Measurements from ENCODE around the gene KSR2. TPM values are rescaled to one million over a fixed set of nuclear protein-coding genes. Genes with fewer than 3 reads are reported as not detected.

Gene KSR2
- total and polyA plus RNA-seq, 2 donors (not counting 3 experiments of a cell fraction or from before 2014, with no cell fraction given): 2.1 to 5.2 TPM

- no TSS peak for BruUV-seq (replicated peaks)
- Histone ChIP-seq H4K20me1 (replicated peaks; ENCODE audit: control insufficient read depth, extremely low read depth, insufficient read depth, low read length) (no peaks in the 10 kb centered on the region), H3K4me3 (replicated peaks in 1 of 3; ENCODE audit: insufficient read depth in 1 of 3, low read depth in 1 of 3, low read length in 3 of 3) (no peak overlapping the region), H3K27ac (ENCODE audit: insufficient read depth, low read depth, low read length) (no peak overlapping the region), H3K36me3 (ENCODE audit: control insufficient read depth in 2 of 2, extremely low read depth in 1 of 2, insufficient read depth in 2 of 2, low read length in 2 of 2) (no peaks in the 10 kb centered on the region), H2AFZ (ENCODE audit: low read depth, low read length) (no peak overlapping the region), H3K4me1 (ENCODE audit: control insufficient read depth, extremely low read depth, insufficient read depth, low read length) (no peaks in the 10 kb centered on the region), H3K9me3 (replicated peaks; ENCODE audit: control insufficient read depth, insufficient read depth, low read length) (no peaks in the 10 kb centered on the region), H3K4me2 (ENCODE audit: insufficient read depth, low read length) (no peak overlapping the region), H3K27me3 (ENCODE audit: control insufficient read depth in 2 of 2, insufficient read depth in 2 of 2, low read length in 2 of 2) (no peaks in the 10 kb centered on the region), H3K9ac (replicated peaks; ENCODE audit: extremely low read depth, insufficient read depth, low read length) (no peak overlapping the region), H3K79me2 (ENCODE audit: control insufficient read depth, insufficient read depth, low read length) (no peaks in the 10 kb centered on the region), H3K9me1 (replicated peaks; ENCODE audit: control insufficient read depth, extremely low read depth, insufficient read depth, low read length) (no peaks in the 10 kb centered on the region)
- TF ChIP-seq CTCF (IDR thresholded peaks at IDR 0.05; ENCODE audit: extremely low read depth in 1 of 2, insufficient read depth in 1 of 2, low read depth in 1 of 2, low read length in 2 of 2) (no peak), EZH2 (IDR thresholded peaks at IDR 0.05; ENCODE audit: borderline replicate concordance, low read depth, low read length, severe bottlenecking) (no peak), POLR2A (IDR thresholded peaks at IDR 0.05; ENCODE audit: low read depth, low read length) (no peak), MYC (IDR thresholded peaks at IDR 0.05; ENCODE audit: low read depth, low read length) (no peak), MAX (IDR thresholded peaks at IDR 0.05; ENCODE audit: insufficient read depth, insufficient read length) (no peak), POLR2AphosphoS5 (IDR thresholded peaks at IDR 0.05; ENCODE audit: insufficient read depth, low read depth, low read length) (no peak), JUN (IDR thresholded peaks at IDR 0.05; ENCODE audit: borderline replicate concordance, insufficient read depth, insufficient read length, low read depth) (no peak), FOS (IDR thresholded peaks at IDR 0.05; ENCODE audit: borderline replicate concordance, insufficient read depth, low read length) (no peak), GATA2 (IDR thresholded peaks at IDR 0.05; ENCODE audit: insufficient read depth, insufficient read length, low read depth, low read length) (no peak)
- ChIA-PET CTCF (interaction anchor here (2.0 kb wide), 1 partner anchor 12 kb away, joined by 5 read pairs; no protein-coding TSS in a partner anchor), POLR2A (no interaction called here)
- dilution Hi-C loops (cut with MboI; ENCODE audit: extremely low pct_ligation_motif_present, low sequenced_read_pairs) (no loop called here), intact Hi-C loops (cut with micrococcal nuclease) (no loop called here)
- DNase-seq (ENCODE audit: low read depth, low spot score): no peak
- FAIRE-seq: no peak
Observed at GRCh38 chr12:117521867-117522266, 446.9 kb downstream of the KSR2 start.

All from endothelial cell of umbilical vein (primary cell).